Stimulated activated CD8-positive, alpha-beta memory T cell treated with anti-CD3 and anti-CD28 coated beads, Interleukin-15, amount 100 ng/mL, for 48 hours (primary cell): Measurements from ENCODE around the gene MAN1A2.

Source experiments
- DNase-seq, 2 donors: peaks; one replicate each; pipeline ENCODE4 v3.0.0-alpha.2; 2020; ENCODE audit warnings: low read depth in 2 of 2

Gene MAN1A2

GRCh38 chr1:117495068-117495467, 127.8 kb downstream of the MAN1A2 start:
- no peak for DNase-seq

DNA sequence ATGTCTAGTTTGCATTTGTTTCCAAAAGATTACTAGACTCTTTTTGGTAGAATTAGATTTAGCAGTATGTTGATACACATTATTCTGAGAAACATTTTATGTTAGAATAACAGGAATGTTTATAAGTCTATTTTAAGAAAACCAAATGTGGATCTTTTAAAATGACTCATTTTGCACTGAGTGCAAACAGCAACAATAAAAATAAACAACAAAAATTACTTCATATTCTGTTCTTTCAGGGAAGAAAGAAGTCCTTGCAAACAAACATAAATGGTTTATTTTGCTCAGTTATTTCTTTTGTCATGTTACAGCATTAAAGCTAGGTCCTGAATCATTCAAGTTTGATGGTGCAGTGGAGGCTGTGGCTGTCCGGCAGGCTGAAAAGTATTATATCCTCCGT, 131.8 kb downstream of the MAN1A2 start:
- no peak for DNase-seq

DNA sequence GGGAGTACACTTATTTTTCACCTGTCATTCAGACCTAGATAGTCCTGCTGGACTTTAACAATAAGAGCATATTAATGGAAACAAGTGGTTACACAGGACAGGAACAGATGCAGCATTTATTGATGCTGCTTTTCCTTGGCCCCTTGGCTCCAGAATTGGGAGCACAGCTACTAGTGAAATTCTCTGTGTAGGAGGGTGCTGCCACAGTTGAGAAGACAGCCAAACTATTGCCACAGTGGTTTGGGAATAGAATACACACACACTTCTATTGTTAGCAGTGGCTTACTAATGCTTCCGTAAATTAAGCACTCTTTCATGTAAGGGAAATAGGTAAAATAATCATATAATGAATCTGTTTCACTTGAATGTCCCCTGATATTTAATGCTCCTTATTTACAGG, 133.3 kb downstream of the MAN1A2 start:
- DNase-seq, result no peak

- no peak for DNase-seq
Measured at GRCh38 chr1:117501281-117501680, 134.0 kb downstream of the MAN1A2 start.

DNA sequence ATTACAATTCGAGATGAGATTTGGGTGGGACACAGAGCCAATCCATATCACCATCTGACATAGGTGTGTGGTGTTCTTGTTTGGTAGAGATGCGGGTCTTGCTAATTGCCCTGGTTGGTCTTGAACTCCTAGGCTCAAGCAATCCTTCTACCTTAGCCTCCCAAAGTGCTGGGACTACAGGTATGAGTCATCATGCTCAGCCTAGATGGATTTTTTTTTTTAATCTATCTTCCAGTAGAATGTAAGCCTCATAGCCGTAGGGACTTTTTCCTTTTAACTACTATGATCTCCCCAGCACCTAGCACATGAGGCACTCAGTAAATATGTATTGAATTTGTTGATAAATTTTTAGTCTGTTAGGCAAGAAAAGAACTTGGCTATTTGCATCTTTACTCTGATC, 144.0 kb downstream of the MAN1A2 start:
- DNase-seq, result no peak

DNA sequence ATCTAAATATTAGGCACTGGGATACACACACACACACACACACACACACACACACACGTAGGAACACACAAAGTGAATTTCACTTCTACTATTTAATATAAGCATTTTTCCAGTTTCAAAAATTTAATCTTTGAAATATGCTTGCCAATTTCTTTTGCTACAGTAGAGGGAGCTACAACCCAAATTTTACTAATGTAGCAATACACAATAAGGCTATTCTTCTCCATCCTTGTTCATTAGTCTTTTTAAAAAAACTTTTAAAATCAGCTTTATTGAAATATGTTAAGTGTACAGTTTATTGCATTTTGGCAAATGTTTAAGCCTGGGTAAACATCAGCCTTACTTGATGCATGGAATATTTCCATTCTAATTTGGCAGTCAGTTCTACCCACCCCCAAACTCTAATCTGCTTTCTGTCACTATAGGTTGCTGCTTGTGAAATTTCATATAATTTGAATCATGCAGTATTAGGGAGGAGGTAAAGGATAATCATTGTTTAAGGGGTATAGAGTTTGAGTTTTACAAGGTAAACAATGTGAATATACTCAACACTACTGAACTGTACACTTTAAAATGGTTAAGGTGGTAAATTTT, 145.6 kb downstream of the MAN1A2 start:
- no peak for DNase-seq

- no peak for DNase-seq
Measured at GRCh38 chr1:117523111-117523510, 155.9 kb downstream of the MAN1A2 start.

GRCh38 chr1:117527074-117527473, 159.8 kb downstream of the MAN1A2 start:
- DNase-seq, result no peak

DNA sequence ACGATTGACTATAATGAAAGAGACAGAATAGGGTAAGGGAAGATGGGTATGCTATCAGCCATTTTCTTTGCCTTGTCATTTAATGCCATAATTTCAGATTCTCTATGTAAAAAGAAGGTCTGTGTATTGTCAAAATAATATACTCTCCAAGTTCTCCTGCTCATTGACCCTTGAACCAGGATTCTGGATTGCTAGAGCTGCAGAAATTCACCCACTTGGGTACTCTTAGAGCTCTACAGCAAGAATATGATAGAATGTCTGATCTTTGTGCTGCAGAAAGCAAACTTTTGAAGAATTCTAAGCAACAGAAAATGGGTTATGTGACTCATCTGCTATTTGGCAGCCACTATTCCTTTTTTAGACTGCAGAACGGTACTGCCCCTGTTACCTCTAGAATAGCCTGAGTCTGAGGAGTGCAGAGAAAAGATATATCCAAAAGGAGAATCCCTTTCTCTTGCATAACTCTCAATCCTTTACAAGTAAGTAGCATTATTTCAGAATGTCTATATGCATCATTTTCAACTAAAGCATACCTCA, 160.4 kb downstream of the MAN1A2 start:
- DNase-seq, result no peak

GRCh38 chr1:117529683-117530082, 162.4 kb downstream of the MAN1A2 start:
- DNase-seq, result no peak

- no peak for DNase-seq
Measured at GRCh38 chr1:117531222-117531621, 164.0 kb downstream of the MAN1A2 start.

DNA sequence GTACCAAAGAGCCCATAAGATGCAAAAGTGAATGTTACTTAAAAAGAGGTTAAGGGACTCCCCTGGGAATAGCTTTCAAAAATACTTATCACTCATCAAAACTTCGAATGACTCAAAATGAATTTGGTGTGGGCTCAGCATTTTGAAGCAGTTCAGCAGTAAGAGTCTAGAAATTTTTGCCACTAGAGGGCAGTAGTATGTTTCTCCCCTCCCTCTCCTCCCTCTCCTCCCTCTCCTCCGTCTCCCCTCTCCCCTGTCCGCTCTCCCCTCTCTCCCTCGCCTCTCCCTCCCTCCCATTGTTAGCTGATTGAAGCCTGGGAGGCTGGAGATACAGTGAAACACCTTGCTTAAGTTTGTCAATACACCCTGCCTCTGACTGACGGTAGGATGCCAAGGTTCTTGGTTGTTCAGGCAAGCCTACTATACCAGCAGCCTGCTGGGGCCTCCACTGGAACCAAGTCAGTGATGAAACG, 167.8 kb downstream of the MAN1A2 start:
- DNase-seq, result no peak

GRCh38 chr1:117535821-117536220, 168.6 kb downstream of the MAN1A2 start:
- DNase-seq, result no peak

DNA sequence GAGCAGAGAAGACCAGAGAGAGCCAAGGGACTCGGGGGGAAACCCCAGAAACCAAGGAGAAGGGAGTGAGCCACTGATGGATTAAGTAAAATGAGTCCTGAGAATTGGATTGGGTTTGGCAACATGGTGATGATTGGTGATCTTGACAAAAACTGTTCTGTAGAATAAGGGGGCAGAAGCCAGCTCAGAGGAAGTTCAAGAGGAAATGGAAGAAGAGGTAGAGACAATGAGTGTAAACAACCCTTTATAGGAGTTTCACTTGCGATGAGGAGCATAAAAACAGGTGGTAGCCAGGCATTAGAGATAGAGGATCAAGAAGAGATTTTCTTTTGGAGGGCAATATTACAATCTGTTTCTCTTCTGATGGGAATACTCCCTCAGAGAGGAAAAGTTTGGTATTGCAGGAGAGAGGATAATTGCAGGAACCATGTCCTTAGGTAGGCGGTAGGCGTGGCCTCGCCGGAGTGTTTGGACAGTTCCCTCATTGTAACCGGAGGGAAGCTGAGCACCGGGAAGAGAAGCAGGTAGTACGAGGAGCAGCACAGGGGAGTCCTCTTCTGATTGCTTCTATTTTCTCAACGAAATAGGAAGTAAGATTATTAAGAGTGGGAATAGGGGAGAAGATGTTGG, 170.2 kb downstream of the MAN1A2 start:
- no peak for DNase-seq

DNA sequence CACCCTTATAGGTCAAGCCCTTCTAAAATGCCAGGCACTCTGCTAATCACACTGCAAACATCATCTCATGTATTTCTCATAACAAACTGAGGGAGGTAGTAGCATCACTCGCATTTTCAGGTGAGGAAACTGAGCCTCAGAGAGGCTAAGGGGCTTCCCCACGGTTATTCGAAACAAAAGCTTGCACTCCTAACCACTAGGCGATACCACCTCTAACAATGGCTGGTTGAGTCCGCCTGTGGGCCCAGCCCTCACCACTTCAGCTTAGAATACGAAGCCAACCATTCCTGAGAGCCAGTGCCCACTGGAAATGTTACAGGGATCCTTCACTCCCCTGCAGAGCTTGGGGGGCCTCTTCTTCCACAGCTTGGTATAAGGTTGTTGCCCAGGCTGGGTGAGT, 173.3 kb downstream of the MAN1A2 start:
- peak in 1 of 2 donors; percentile 14 for DNase-seq

DNA sequence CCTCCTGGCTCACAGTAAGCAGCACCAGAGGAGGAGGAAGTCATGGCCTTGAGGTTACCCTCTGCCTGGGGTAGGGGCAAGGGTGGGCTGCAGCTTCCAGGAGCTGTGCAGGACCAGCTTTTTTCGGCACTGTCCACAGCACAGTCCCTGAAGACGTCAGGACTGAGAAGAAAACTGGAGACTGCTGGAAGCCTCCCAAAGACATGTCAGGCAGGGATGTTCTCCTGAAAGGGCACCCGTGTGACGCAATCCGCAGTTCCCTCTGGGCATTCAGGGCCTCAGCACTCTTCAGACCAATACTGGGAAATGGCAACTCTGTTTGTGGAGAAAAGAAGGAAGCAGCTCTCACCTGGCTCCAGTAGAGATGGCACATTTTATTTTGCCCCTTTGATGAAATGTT, 173.8 kb downstream of the MAN1A2 start:
- DNase-seq, result no peak

DNA sequence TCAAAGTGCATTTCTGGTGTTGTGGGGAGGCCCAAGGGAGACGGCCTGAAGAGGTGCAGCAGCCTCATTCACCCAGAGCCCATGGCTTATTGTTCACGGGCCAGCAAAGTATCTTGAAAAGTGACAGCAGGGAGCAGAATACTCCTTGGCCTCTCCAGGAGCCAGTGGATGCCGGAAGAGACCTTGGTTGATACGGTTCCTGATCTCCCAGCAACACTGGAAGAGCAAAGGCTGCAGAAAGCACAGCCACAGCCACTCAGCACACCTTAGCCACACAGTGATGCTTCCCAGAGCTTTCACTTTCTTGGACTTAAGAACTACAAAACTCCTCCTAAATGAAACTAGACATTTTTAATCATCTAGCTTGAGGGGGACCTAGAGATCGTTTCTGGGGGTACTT, 174.3 kb downstream of the MAN1A2 start:
- DNase-seq, result no peak

- DNase-seq, result no peak
Measured at GRCh38 chr1:117544509-117545109, 177.4 kb downstream of the MAN1A2 start.

DNA sequence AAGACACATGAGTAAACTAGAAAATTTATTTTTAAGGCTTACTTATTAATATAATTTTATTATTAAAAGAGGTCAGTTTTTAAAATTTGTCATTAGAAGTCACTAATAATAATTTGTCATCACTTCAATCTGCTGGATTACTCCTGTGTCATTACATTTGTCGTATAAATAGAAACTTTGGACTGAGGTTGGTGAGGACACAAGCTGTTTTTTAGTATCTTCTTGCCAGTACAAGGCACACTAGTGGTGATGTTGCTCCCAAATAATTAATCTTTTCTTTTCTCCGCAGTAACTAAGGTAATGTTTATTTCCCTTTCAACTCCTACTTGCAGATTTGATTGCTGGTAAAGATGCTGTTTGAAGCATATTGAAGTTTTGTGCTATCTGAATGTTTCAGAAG, 179.2 kb downstream of the MAN1A2 start:
- DNase-seq, result no peak

DNA sequence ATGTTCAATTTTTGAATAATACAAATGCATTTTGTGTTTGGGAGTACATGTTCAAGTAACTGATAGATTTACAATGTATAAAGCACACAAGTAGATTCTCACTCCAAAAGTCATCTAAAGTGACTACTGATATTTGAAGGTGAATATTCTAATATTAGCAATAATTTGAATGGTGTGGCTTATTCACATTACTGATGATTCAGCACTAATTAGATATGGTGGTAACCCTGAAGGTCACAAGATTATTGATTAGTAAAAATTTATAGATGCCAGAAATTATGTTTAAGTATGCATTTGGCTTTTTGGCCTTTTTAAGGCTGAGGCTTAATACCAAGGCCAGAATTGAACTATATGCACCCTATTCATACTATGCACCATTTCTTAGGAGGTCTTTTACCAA, 186.2 kb downstream of the MAN1A2 start:
- no peak for DNase-seq

DNA sequence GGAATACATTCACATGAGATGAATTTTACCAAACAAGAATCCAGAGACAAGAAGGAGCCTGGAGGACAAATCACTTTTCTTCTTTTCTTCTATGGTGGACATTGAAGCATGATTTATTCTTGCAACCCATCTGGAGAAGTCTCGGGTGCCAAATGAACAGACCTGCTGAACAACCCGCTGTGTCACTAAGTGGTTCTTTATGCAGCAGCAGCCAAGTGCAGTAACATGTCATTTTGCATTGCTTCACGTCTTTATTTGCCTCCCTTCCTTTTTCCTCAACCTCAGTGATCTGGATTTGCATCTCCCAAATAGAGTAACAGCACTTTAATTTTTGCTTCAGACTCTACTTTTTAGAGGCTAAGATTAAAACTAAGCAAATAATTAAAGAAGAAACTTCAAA, 188.6 kb downstream of the MAN1A2 start:
- DNase-seq, result no peak

DNA sequence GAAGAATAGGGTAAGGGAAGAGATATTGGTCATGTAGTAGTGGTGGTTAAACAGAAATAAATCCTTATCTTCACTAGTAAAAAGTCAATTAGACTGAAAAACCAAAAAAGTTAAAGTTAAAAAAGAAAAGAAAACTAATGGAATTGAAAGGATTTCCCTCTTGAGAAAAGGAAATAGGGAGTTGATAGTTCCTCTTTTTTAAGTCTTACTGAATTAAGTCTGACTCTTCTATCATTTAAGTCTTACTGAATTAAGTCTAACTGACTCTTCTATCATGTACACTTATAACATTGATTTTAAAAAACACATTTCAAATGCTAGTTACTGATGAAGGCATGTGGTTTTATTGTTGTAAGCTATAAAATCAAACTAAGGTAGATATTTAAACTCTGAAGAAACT, 189.1 kb downstream of the MAN1A2 start:
- no peak for DNase-seq

- no peak for DNase-seq
Measured at GRCh38 chr1:117556976-117557375, 189.7 kb downstream of the MAN1A2 start.
